ENCODE data around the gene PAX4. TPM values are rescaled to one million over a fixed set of nuclear protein-coding genes. Genes with fewer than 3 reads are reported as not detected.

The PAX4 gene
- total and polyA plus RNA-seq, 2 of the 4 experiments (the other 2 are of a cell fraction), result not detected

- intact Hi-C loops (cut with micrococcal nuclease), result no loop called here
- Histone ChIP-seq H3K4me2 (ENCODE audit: low read depth, low read length) (peak overlapping the region; percentile 94), H3K56ac (ENCODE audit: extremely low read depth, insufficient read depth, low read length) (peak overlapping the region; percentile 70; the same call in 1 of the 2 replicates), H4K5ac (ENCODE audit: low read depth, low read length) (peak overlapping the region; percentile 93), H3K4me3 (ENCODE audit: insufficient read depth, low read depth, low read length) (no peak overlapping the region), H3K9me3 (ENCODE audit: control insufficient read depth, insufficient read depth, low read length) (no peaks in the 10 kb centered on the region), H2BK120ac (ENCODE audit: low read depth, low read length) (peak overlapping the region; percentile 94), H3K23ac (ENCODE audit: low read depth, low read length) (peak overlapping the region; percentile 95), H3K18ac (ENCODE audit: low read depth, low read length) (peak overlapping the region; percentile 98), H2BK20ac (ENCODE audit: low read depth, low read length) (peak overlapping the region; percentile 97), H2AFZ (replicated peaks; ENCODE audit: low read length, poor library complexity) (no peak overlapping the region), H2BK5ac (ENCODE audit: low read depth, low read length, poor library complexity, severe bottlenecking) (peak overlapping the region; percentile 98), H3K9ac (ENCODE audit: low read depth, low read length) (peak overlapping the region; percentile 81), H3K4me1 (ENCODE audit: control insufficient read depth, insufficient read depth, low read length) (peaks cover 16% of the 10 kb centered on the region), H3K9me1 (ENCODE audit: insufficient read depth, low read length) (peaks cover 12% of the 10 kb centered on the region), H2BK15ac (ENCODE audit: low read depth, low read length) (peak overlapping the region; percentile 90; the same call in 2 of the 3 replicates), H4K91ac (ENCODE audit: insufficient read depth, low read depth, low read length) (peak overlapping the region; percentile 84), H3K4ac (ENCODE audit: low read depth, low read length) (peak overlapping the region; percentile 96), H3K36me3 (ENCODE audit: control insufficient read depth, insufficient read depth, low read length) (peaks cover 5% of the 10 kb centered on the region), H3K27me3 (ENCODE audit: control insufficient read depth, insufficient read depth, low read length) (no peaks in the 10 kb centered on the region), H3K14ac (replicated peaks; ENCODE audit: low read depth, low read length) (peak overlapping the region; percentile 97), H3K79me1 (ENCODE audit: low read depth in 1 of 2, low read length in 2 of 2) (peaks cover 20 to 53% of the 10 kb centered on the region in 2 experiments), H4K20me1 (ENCODE audit: insufficient read depth, low read length) (peaks cover 53% of the 10 kb centered on the region), H2AK9ac (replicated peaks; ENCODE audit: low read depth, low read length, poor library complexity) (peak overlapping the region; percentile 74), H3K27ac (ENCODE audit: insufficient read depth, low read length) (peak overlapping the region; percentile 97), H4K8ac (ENCODE audit: low read depth in 2 of 2, low read length in 2 of 2) (peak overlapping the region; percentile 26 to 83; a peak in 2 of 4 replicates), H2AK5ac (ENCODE audit: low read depth, low read length) (peak overlapping the region; percentile 62)
- peak; percentile 15; the same call in 1 of the 2 replicates for ATAC-seq (ENCODE audit: low read depth)
- in situ Hi-C loops (cut with MboI; ENCODE audit: low sequenced_read_pairs), result no loop called here
- TF ChIP-seq USF2 (IDR thresholded peaks at IDR 0.05; ENCODE audit: low read depth, low read length) (no peak), POLR2A (IDR thresholded peaks at IDR 0.05; ENCODE audit: low read depth, low read length) (no peak), BHLHE40 (IDR thresholded peaks at IDR 0.05; ENCODE audit: low read depth, low read length) (no peak), MAFK (IDR thresholded peaks at IDR 0.05; ENCODE audit: low read depth, low read length) (no peak), RAD21 (IDR thresholded peaks at IDR 0.05; ENCODE audit: low read length) (no peak), RCOR1 (IDR thresholded peaks at IDR 0.05; ENCODE audit: insufficient replicate concordance, low read length) (no peak), RFX5 (IDR thresholded peaks at IDR 0.05; ENCODE audit: low read depth, low read length) (no peak), FOS (IDR thresholded peaks at IDR 0.05; ENCODE audit: low read depth, low read length) (no peak), MXI1 (IDR thresholded peaks at IDR 0.05; ENCODE audit: borderline replicate concordance, low read depth, low read length) (no peak), CHD1 (IDR thresholded peaks at IDR 0.05; ENCODE audit: low read depth, low read length) (no peak), MAZ (IDR thresholded peaks at IDR 0.05; ENCODE audit: borderline replicate concordance, low read depth, low read length) (no peak), CEBPB (IDR thresholded peaks at IDR 0.05; ENCODE audit: low read depth, low read length) (no peak), NFE2L2 (IDR thresholded peaks at IDR 0.05; ENCODE audit: low read depth, low read length) (no peak), SMC3 (IDR thresholded peaks at IDR 0.05; ENCODE audit: low read depth, low read length) (no peak)
- TF ChIP-seq, protein P1, sequence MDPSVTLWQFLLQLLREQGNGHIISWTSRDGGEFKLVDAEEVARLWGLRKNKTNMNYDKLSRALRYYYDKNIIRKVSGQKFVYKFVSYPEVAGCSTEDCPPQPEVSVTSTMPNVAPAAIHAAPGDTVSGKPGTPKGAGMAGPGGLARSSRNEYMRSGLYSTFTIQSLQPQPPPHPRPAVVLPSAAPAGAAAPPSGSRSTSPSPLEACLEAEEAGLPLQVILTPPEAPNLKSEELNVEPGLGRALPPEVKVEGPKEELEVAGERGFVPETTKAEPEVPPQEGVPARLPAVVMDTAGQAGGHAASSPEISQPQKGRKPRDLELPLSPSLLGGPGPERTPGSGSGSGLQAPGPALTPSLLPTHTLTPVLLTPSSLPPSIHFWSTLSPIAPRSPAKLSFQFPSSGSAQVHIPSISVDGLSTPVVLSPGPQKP (IDR thresholded peaks at IDR 0.05; ENCODE audit: borderline replicate concordance, low read depth, low read length), result no peak
- DNase-seq, result no peak
- POLR2A ChIA-PET (ENCODE audit: unreplicated experiment), result no interaction called here
- dilution Hi-C loops (cut with HindIII; ENCODE audit: low sequenced_read_pairs, unreplicated experiment), result no loop called here
- no TSS peak for BruUV-seq (replicated peaks)
- no CpG with 5 or more reads among the region's 4 CpGs for WGBS, 2 experiments (ENCODE audit: extremely low coverage in 2 of 2, insufficient read length in 1 of 2)
- CTCF ChIA-PET, result interaction anchor here (1.0 kb wide), 1 partner anchor 12 kb away, joined by 4 read pairs; no protein-coding TSS in a partner anchor
Measured at GRCh38 chr7:127666602-127667001, 48.7 kb upstream of the PAX4 start.

All from IMR-90 (cell line).